GM21723 (cell line): ENCODE results near the gene SEC14L6.
A peak's percentile ranks its signal among the peaks of the same experiment; 100 is the strongest.
"Not testable (repeated sequence)": the region's sequence is repeated elsewhere in the genome, so short reads cannot be mapped to it uniquely, and the experiment has no call there.

ENCODE experiments used
- ATAC-seq: cut with Tn5 transposase; IDR thresholded peaks from one replicate; pipeline ENCODE4 v1.9.1; 2021; ENCODE audit warnings: mild to moderate bottlenecking, moderate library complexity; ENCODE audit not compliant: unreplicated experiment

SEC14L6 gene

GRCh38 chr22:30546616-30547015 lies at the start of gene SEC14L6:
SEC14L6 (minus strand) TSS chr22:30546741; CDS start chr22:30546682, 59 bp downstream.
- no peak for ATAC-seq

- ATAC-seq = no peak
Measured at GRCh38 chr22:30596199-30596598, 49.7 kb upstream of the SEC14L6 start.

GRCh38 chr22:30592360-30592713 lies 45.8 kb upstream of the SEC14L6 start:
- not testable (repeated sequence) for ATAC-seq

- peak; percentile 95 for ATAC-seq
Measured at GRCh38 chr22:30591588-30592359, 45.2 kb upstream of the SEC14L6 start, which contains the start of gene PES1. PES1 (minus strand) TSS chr22:30591910; CDS start chr22:30591833, 77 bp downstream.

GRCh38 chr22:30591191-30591587 lies 44.6 kb upstream of the SEC14L6 start:
- ATAC-seq = no peak

- no peak for ATAC-seq
Measured at GRCh38 chr22:30586414-30586813, 39.9 kb upstream of the SEC14L6 start.

GRCh38 chr22:30584441-30584840 lies 37.9 kb upstream of the SEC14L6 start:
- ATAC-seq = no peak

GRCh38 chr22:30582788-30583545 lies 36.4 kb upstream of the SEC14L6 start:
- ATAC-seq = no peak

- no peak for ATAC-seq
Measured at GRCh38 chr22:30582051-30582450, 35.5 kb upstream of the SEC14L6 start.

GRCh38 chr22:30580896-30581295 lies 34.4 kb upstream of the SEC14L6 start:
- ATAC-seq = no peak

- ATAC-seq = no peak
Measured at GRCh38 chr22:30578481-30578880, 31.9 kb upstream of the SEC14L6 start.

GRCh38 chr22:30575859-30576258 lies 29.3 kb upstream of the SEC14L6 start:
- no peak for ATAC-seq

GRCh38 chr22:30574997-30575671 lies 28.6 kb upstream of the SEC14L6 start:
- no peak for ATAC-seq

GRCh38 chr22:30574095-30574981 lies 27.8 kb upstream of the SEC14L6 start, which contains the start of gene GAL3ST1:
GAL3ST1 (minus strand) TSS chr22:30574665; CDS start chr22:30557392, 17,273 bp downstream.
- no peak for ATAC-seq

- no peak for ATAC-seq
Measured at GRCh38 chr22:30573594-30574094, 27.1 kb upstream of the SEC14L6 start.

GRCh38 chr22:30572840-30573593 lies 26.5 kb upstream of the SEC14L6 start:
- no peak for ATAC-seq

GRCh38 chr22:30572210-30572609 lies 25.7 kb upstream of the SEC14L6 start:
- ATAC-seq = no peak

GRCh38 chr22:30569674-30570202 lies 23.2 kb upstream of the SEC14L6 start:
- ATAC-seq = no peak

GRCh38 chr22:30568137-30568805 lies 21.7 kb upstream of the SEC14L6 start:
- ATAC-seq = no peak
